ENCODE measurements around the gene MAGEA12.
"Not testable (repeated sequence)": the region's sequence is repeated elsewhere in the genome, so short reads cannot be mapped to it uniquely, and the experiment has no call there.

DNA sequence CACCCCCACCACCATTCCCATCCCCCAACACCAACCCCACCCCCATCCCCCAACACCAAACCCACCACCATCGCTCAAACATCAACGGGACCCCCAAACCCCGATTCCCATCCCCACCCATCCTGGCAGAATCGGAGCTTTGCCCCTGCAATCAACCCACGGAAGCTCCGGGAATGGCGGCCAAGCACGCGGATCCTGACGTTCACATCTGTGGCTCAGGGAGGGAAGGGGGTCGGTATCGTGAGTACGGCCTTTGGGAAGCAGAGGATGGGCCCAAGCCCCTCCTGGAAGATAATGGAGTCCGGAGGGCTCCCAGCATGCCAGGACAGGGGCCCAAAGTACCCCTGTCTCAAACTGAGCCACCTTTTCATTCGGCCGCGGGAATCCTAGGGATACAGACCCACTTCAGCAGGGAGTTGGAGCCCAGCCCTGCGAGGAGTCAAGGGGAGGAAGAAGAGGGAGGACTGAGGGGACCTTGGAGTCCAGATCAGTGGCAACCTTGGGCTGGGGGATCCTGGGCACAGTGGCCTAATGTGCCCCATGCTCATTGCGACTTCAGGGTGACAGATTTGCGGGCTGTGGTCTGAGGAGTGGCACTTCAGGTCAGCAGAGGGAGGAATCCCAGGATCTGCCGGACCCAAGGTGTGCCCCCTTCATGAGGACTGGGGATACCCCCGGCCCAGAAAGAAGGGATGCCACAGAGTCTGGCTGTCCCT is 744 bp downstream of the MAGEA12 start:
- TF ChIP-seq, protein P1, sequence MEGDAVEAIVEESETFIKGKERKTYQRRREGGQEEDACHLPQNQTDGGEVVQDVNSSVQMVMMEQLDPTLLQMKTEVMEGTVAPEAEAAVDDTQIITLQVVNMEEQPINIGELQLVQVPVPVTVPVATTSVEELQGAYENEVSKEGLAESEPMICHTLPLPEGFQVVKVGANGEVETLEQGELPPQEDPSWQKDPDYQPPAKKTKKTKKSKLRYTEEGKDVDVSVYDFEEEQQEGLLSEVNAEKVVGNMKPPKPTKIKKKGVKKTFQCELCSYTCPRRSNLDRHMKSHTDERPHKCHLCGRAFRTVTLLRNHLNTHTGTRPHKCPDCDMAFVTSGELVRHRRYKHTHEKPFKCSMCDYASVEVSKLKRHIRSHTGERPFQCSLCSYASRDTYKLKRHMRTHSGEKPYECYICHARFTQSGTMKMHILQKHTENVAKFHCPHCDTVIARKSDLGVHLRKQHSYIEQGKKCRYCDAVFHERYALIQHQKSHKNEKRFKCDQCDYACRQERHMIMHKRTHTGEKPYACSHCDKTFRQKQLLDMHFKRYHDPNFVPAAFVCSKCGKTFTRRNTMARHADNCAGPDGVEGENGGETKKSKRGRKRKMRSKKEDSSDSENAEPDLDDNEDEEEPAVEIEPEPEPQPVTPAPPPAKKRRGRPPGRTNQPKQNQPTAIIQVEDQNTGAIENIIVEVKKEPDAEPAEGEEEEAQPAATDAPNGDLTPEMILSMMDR (IDR thresholded peaks at IDR 0.05 in 2 of 3, conservative IDR thresholded peaks at IDR 0.05 in 1 of 3; ENCODE audit: insufficient read depth in 2 of 3, low read depth in 1 of 3, low read length in 3 of 3) = not testable (repeated sequence)
- TF ChIP-seq LEF1 (IDR thresholded peaks at IDR 0.05); TAF9B (IDR thresholded peaks at IDR 0.05; ENCODE audit: partially characterized antibody); SNIP1 (IDR thresholded peaks at IDR 0.05; ENCODE audit: low read depth); CAMTA2 (CRISPR knock-in tag; conservative IDR thresholded peaks at IDR 0.05); SIX5 (IDR thresholded peaks at IDR 0.05; ENCODE audit: borderline replicate concordance in 1 of 2, insufficient read depth in 1 of 2, low read depth in 1 of 2, low read length in 2 of 2); COPS2 (conservative IDR thresholded peaks at IDR 0.05); SP1 (CRISPR knock-in tag; IDR thresholded peaks at IDR 0.05); GABPA (tag; conservative IDR thresholded peaks at IDR 0.05; ENCODE audit: low read depth); HNRNPH1 (optimal IDR thresholded peaks at IDR 0.05; ENCODE audit: low read depth, low read length); ZNF253 (CRISPR knock-in tag; conservative IDR thresholded peaks at IDR 0.05): not testable (repeated sequence)
- TF ChIP-seq, protein P2, sequence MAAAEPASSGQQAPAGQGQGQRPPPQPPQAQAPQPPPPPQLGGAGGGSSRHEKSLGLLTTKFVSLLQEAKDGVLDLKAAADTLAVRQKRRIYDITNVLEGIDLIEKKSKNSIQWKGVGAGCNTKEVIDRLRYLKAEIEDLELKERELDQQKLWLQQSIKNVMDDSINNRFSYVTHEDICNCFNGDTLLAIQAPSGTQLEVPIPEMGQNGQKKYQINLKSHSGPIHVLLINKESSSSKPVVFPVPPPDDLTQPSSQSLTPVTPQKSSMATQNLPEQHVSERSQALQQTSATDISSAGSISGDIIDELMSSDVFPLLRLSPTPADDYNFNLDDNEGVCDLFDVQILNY (CRISPR knock-in tag; IDR thresholded peaks at IDR 0.05) = not testable (repeated sequence)
- TF ChIP-seq, protein P3, sequence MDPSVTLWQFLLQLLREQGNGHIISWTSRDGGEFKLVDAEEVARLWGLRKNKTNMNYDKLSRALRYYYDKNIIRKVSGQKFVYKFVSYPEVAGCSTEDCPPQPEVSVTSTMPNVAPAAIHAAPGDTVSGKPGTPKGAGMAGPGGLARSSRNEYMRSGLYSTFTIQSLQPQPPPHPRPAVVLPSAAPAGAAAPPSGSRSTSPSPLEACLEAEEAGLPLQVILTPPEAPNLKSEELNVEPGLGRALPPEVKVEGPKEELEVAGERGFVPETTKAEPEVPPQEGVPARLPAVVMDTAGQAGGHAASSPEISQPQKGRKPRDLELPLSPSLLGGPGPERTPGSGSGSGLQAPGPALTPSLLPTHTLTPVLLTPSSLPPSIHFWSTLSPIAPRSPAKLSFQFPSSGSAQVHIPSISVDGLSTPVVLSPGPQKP (CRISPR knock-in tag; IDR thresholded peaks at IDR 0.05) = not testable (repeated sequence)
- TF ChIP-seq, protein P4, sequence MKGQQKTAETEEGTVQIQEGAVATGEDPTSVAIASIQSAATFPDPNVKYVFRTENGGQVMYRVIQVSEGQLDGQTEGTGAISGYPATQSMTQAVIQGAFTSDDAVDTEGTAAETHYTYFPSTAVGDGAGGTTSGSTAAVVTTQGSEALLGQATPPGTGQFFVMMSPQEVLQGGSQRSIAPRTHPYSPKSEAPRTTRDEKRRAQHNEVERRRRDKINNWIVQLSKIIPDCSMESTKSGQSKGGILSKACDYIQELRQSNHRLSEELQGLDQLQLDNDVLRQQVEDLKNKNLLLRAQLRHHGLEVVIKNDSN (CRISPR knock-in tag; IDR thresholded peaks at IDR 0.05) = not testable (repeated sequence)
